ENCODE data around the gene ZNF274. TPM values are rescaled to one million over a fixed set of nuclear protein-coding genes. Genes with fewer than 3 reads are reported as not detected.

Gene ZNF274
- total and polyA plus RNA-seq, 10 donors: 17.5 to 53.4 (median 34.6) TPM

DNA sequence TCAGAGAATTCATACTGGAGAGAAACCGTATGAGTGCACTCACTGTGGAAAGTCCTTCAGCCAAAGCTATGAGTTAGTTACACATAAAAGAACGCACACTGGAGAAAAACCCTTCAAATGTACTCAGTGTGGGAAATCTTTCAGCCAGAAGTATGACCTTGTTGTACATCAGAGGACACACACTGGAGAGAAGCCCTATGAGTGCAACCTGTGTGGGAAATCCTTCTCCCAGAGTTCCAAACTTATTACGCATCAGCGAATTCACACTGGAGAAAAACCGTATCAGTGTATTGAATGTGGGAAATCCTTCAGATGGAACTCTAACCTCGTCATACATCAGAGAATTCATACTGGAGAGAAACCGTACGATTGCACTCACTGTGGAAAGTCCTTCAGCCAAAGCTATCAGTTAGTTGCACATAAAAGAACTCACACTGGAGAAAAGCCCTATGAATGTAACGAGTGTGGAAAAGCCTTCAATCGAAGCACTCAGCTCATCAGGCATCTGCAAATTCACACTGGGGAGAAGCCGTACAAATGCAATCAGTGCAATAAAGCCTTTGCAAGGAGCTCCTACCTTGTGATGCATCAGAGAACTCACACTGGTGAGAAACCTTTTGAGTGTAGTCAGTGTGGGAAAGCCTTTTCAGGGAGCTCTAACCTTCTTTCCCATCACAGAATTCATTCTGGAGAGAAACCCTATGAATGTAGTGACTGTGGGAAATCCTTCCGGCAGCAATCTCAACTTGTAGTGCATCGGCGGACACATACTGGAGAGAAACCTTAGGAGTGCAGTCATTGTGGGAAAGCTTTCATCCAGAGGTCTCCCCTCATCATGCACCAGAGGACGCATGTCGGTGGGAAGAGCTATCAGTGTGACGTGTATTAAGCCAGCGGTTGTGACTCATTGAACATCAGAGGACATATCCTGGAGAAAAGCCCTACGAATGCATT lies 79.4 kb downstream of the ZNF274 start:
- 94 to 98% (median 97%) methylated on average over 19 of the region's 19 CpGs for WGBS, 5 donors
- DNase-seq: no peak
- TF ChIP-seq POLR2AphosphoS5 (IDR thresholded peaks at IDR 0.05) (no peak), POLR2A (IDR thresholded peaks at IDR 0.05) (no peak)
- TF ChIP-seq, protein P1, sequence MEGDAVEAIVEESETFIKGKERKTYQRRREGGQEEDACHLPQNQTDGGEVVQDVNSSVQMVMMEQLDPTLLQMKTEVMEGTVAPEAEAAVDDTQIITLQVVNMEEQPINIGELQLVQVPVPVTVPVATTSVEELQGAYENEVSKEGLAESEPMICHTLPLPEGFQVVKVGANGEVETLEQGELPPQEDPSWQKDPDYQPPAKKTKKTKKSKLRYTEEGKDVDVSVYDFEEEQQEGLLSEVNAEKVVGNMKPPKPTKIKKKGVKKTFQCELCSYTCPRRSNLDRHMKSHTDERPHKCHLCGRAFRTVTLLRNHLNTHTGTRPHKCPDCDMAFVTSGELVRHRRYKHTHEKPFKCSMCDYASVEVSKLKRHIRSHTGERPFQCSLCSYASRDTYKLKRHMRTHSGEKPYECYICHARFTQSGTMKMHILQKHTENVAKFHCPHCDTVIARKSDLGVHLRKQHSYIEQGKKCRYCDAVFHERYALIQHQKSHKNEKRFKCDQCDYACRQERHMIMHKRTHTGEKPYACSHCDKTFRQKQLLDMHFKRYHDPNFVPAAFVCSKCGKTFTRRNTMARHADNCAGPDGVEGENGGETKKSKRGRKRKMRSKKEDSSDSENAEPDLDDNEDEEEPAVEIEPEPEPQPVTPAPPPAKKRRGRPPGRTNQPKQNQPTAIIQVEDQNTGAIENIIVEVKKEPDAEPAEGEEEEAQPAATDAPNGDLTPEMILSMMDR (IDR thresholded peaks at IDR 0.05 in 8 of 11, conservative IDR thresholded peaks at IDR 0.05 in 3 of 11): no peak
- peak overlapping the region in 1 of 8 donors; percentile 22 for H3K4me3 ChIP-seq
- H3K27me3 ChIP-seq (replicated peaks in 1 of 7): no peaks in the 10 kb centered on the region
- H3K9me3 ChIP-seq: peaks cover 88 to 100% (median 100%) of the 10 kb centered on the region in 8 donors
- intact Hi-C loops (cut with DNase I; ENCODE audit: low total_unique reads): no loop called here
- H3K36me3 ChIP-seq: peaks cover 32 to 100% (median 89%) of the 10 kb centered on the region in 6 donors
- no peaks in the 10 kb centered on the region for H3K4me1 ChIP-seq
- no peak overlapping the region for H3K27ac ChIP-seq

GRCh38 chr19:58262922-58263296 lies 80.0 kb downstream of the ZNF274 start:
- peaks cover 85 to 100% (median 100%) of the 10 kb centered on the region in 8 donors for H3K9me3 ChIP-seq
- no peak overlapping the region for H3K27ac ChIP-seq
- H3K4me1 ChIP-seq: no peaks in the 10 kb centered on the region
- TF ChIP-seq, protein P1 (IDR thresholded peaks at IDR 0.05 in 8 of 11, conservative IDR thresholded peaks at IDR 0.05 in 3 of 11): no peak
- TF ChIP-seq POLR2A (IDR thresholded peaks at IDR 0.05): no peak
- TF ChIP-seq POLR2AphosphoS5 (IDR thresholded peaks at IDR 0.05): no peak
- intact Hi-C loops (cut with DNase I; ENCODE audit: low total_unique reads): no loop called here
- H3K4me3 ChIP-seq: peak overlapping the region in 1 of 8 donors; percentile 22
- DNase-seq: no peak
- WGBS, 5 donors: 97 to 100% (median 98%) methylated on average over 7 of the region's 7 CpGs
- no peaks in the 10 kb centered on the region for H3K27me3 ChIP-seq (replicated peaks in 1 of 7)
- H3K36me3 ChIP-seq: peaks cover 32 to 96% (median 85%) of the 10 kb centered on the region in 6 donors

Other genes starting within 250 kb of the ZNF274 start
- 10 to 100 TPM in 5 of 7 donors, 1 to 10 TPM in 2; 8.9 to 16.5 (median 10.7) TPM for gene ZNF418, start 247.7 kb upstream of the ZNF274 start, total RNA-seq
- gene ZNF418, start 247.7 kb upstream of the ZNF274 start, polyA plus RNA-seq: 1 to 10 TPM; 4.7 to 6.7 (median 6.7) TPM
- 10 to 100 TPM in 4 of 7 donors, 1 to 10 TPM in 3; 8.4 to 10.9 (median 10.7) TPM for gene ZNF256, start 235.4 kb upstream of the ZNF274 start, total RNA-seq
- gene ZNF256, start 235.4 kb upstream of the ZNF274 start, polyA plus RNA-seq: 1 to 10 TPM; 4.1 to 4.5 (median 4.5) TPM
- gene C19orf18, start 208.5 kb upstream of the ZNF274 start, total RNA-seq: 1 to 10 TPM in 1 of 7 donors, under 1 TPM in 3, not detected in 3; 0.50 to 1.9 (median 0.69) TPM
- gene C19orf18, start 208.5 kb upstream of the ZNF274 start, polyA plus RNA-seq: 1 to 10 TPM; 1.7 to 4.2 (median 3.0) TPM
- gene ZNF606, start 180.2 kb upstream of the ZNF274 start, total RNA-seq: 10 to 100 TPM; 12.4 to 25.3 (median 17.3) TPM
- gene ZNF606, start 180.2 kb upstream of the ZNF274 start, polyA plus RNA-seq: 10 to 100 TPM in 1 of 3 donors, 1 to 10 TPM in 2; 5.6 to 12.4 (median 9.3) TPM
- not detected for gene ZSCAN1, start 149.0 kb upstream of the ZNF274 start, total RNA-seq
- gene ZSCAN1, start 149.0 kb upstream of the ZNF274 start, polyA plus RNA-seq: under 1 TPM in 2 of 3 donors, not detected in 1; 0.08 to 0.24 TPM
- gene ZNF135, start 123.8 kb upstream of the ZNF274 start, total RNA-seq: 1 to 10 TPM; 3.6 to 9.4 (median 8.1) TPM
- 1 to 10 TPM; 4.8 to 6.5 (median 5.1) TPM for gene ZNF135, start 123.8 kb upstream of the ZNF274 start, polyA plus RNA-seq
- 10 to 100 TPM; 46.1 to 71.7 (median 62.5) TPM for gene ZSCAN18, start 84.8 kb upstream of the ZNF274 start, total RNA-seq
- gene ZSCAN18, start 84.8 kb upstream of the ZNF274 start, polyA plus RNA-seq: 10 to 100 TPM; 39.8 to 46.5 (median 42.2) TPM
- 10 to 100 TPM in 4 of 7 donors, 1 to 10 TPM in 3; 8.6 to 13.4 (median 10.4) TPM for gene ZNF329, start 32.3 kb upstream of the ZNF274 start, total RNA-seq
- gene ZNF329, start 32.3 kb upstream of the ZNF274 start, polyA plus RNA-seq: 1 to 10 TPM; 3.8 to 6.1 (median 3.8) TPM
- gene ZNF544, start 45.9 kb downstream of the ZNF274 start, total RNA-seq: 10 to 100 TPM; 31.4 to 58.5 (median 39.0) TPM
- 10 to 100 TPM; 12.5 to 24.8 (median 20.2) TPM for gene ZNF544, start 45.9 kb downstream of the ZNF274 start, polyA plus RNA-seq
- gene ZNF8, start 95.9 kb downstream of the ZNF274 start, total RNA-seq: 10 to 100 TPM in 2 of 7 donors, 1 to 10 TPM in 5; 6.6 to 10.7 (median 8.5) TPM
- 1 to 10 TPM in 1 of 3 donors, under 1 TPM in 2; 0.91 to 1.8 (median 0.91) TPM for gene ZNF8, start 95.9 kb downstream of the ZNF274 start, polyA plus RNA-seq
- 10 to 100 TPM; 35.0 to 62.5 (median 44.7) TPM for gene ERVK3-1, start 122.3 kb downstream of the ZNF274 start, total RNA-seq
- gene ERVK3-1, start 122.3 kb downstream of the ZNF274 start, polyA plus RNA-seq: 10 to 100 TPM; 34.0 to 48.8 (median 39.1) TPM
- 1 to 10 TPM; 2.7 to 3.9 (median 3.0) TPM for gene ZSCAN22, start 143.9 kb downstream of the ZNF274 start, total RNA-seq
- gene ZSCAN22, start 143.9 kb downstream of the ZNF274 start, polyA plus RNA-seq: under 1 TPM; 0.48 to 0.86 (median 0.55) TPM
- 10 to 100 TPM; 10.8 to 49.9 (median 14.2) TPM for gene A1BG, start 170.4 kb downstream of the ZNF274 start, total RNA-seq
- gene A1BG, start 170.4 kb downstream of the ZNF274 start, polyA plus RNA-seq: 10 to 100 TPM; 39.4 to 76.5 (median 73.8) TPM
- gene ZNF497, start 179.7 kb downstream of the ZNF274 start, total RNA-seq: 1 to 10 TPM in 5 of 7 donors, under 1 TPM in 2; 0.44 to 3.0 (median 1.3) TPM
- gene ZNF497, start 179.7 kb downstream of the ZNF274 start, polyA plus RNA-seq: under 1 TPM; 0.59 to 0.74 (median 0.61) TPM
- 1 to 10 TPM; 2.2 to 6.1 (median 3.2) TPM for gene ZNF837, start 198.0 kb downstream of the ZNF274 start, total RNA-seq
- gene ZNF837, start 198.0 kb downstream of the ZNF274 start, polyA plus RNA-seq: 1 to 10 TPM; 3.2 to 4.4 (median 3.2) TPM
- 1,000 to 10,000 TPM in 4 of 7 donors, 100 to 1,000 TPM in 3; 712 to 1,400 (median 1,083) TPM for gene RPS5, start 204.2 kb downstream of the ZNF274 start, total RNA-seq
- gene RPS5, start 204.2 kb downstream of the ZNF274 start, polyA plus RNA-seq: 1,000 to 10,000 TPM; 1,850 to 2,466 (median 2,373) TPM
- gene RNF225, start 212.6 kb downstream of the ZNF274 start, total RNA-seq: not detected
- not detected for gene RNF225, start 212.6 kb downstream of the ZNF274 start, polyA plus RNA-seq
- gene ZNF584, start 225.6 kb downstream of the ZNF274 start, total RNA-seq: 10 to 100 TPM in 3 of 7 donors, 1 to 10 TPM in 4; 6.7 to 11.2 (median 9.4) TPM
- 1 to 10 TPM; 2.3 to 3.4 (median 2.5) TPM for gene ZNF584, start 225.6 kb downstream of the ZNF274 start, polyA plus RNA-seq